Measurements from ENCODE around the gene CDIPT. TPM values are rescaled to one million over a fixed set of nuclear protein-coding genes. Genes with fewer than 3 reads are reported as not detected.
A peak's percentile ranks its signal among the peaks of the same experiment; 100 is the strongest.

Gene CDIPT
- polyA plus RNA-seq, 1 experiment = 89.9 TPM

DNA sequence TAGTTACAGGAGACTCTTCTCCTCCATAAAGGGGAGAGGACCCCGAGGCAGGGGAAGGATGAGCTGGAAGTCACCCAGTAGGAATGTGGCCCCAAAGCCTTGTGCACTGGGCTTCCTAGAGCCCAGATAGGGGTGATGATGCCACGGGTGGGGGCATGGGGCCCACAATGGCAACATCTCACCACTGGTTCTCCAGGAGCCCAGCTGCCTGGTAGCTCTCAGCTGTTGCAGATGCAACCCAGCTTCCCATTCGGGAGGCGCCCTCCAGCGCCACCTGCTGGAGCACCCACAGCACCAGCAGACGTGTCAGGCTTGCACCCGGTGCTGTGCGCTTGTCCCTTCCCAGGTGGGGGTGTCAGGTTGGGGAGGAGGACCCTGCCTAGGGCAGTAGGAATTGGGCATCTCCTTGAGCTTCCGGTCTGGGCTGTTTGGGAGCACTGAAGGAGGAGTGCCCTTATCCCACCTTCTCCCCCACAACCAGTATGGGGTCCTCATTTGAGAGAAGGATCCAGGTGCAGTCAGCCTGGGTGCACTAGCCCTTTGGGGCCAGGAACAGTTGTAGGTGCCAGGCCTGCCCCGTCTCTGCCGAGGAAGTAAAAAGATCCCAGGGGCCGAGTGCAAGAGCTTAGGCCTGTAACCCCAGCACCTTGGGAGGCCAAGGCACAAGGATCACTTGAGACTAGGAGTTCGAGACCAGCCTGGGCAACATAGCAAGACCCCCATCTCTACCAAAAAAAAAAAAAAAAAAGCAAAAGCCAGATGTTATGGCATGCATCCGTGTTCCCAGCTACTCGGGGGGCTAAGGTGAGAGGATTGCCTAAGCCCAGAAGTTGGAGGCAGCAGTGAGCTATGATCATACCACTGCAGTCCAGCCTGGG, 14.4 kb downstream of the CDIPT start:
- TF ChIP-seq, protein P1, sequence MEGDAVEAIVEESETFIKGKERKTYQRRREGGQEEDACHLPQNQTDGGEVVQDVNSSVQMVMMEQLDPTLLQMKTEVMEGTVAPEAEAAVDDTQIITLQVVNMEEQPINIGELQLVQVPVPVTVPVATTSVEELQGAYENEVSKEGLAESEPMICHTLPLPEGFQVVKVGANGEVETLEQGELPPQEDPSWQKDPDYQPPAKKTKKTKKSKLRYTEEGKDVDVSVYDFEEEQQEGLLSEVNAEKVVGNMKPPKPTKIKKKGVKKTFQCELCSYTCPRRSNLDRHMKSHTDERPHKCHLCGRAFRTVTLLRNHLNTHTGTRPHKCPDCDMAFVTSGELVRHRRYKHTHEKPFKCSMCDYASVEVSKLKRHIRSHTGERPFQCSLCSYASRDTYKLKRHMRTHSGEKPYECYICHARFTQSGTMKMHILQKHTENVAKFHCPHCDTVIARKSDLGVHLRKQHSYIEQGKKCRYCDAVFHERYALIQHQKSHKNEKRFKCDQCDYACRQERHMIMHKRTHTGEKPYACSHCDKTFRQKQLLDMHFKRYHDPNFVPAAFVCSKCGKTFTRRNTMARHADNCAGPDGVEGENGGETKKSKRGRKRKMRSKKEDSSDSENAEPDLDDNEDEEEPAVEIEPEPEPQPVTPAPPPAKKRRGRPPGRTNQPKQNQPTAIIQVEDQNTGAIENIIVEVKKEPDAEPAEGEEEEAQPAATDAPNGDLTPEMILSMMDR (IDR thresholded peaks at IDR 0.05; ENCODE audit: low read depth, low read length) = peak; percentile 92
- POLR2A ChIA-PET = interaction anchor here (0.7 to 1.2 kb wide), 4 partner anchors 16 to 41 kb away, joined by 3 to 10 read pairs (median 6); partner anchors contain the start of gene PAGR1
- Histone ChIP-seq H3K4me3 (ENCODE audit: low read depth, low read length) (no peak overlapping the region), H3K27ac (ENCODE audit: low read depth, low read length) (no peak overlapping the region), H3K27me3 (ENCODE audit: control insufficient read depth, insufficient read depth, low read length) (no peaks in the 10 kb centered on the region), H3K9me3 (ENCODE audit: control insufficient read depth, insufficient read depth, low read length) (no peaks in the 10 kb centered on the region)
- DNase-seq (ENCODE audit: low read depth, low spot score) = no peak
- CTCF ChIA-PET = interaction anchor here (0.6 to 2.9 kb wide), 45 partner anchors 10 to 755 kb away, joined by 3 to 45 read pairs (median 5); partner anchors contain the start of genes ASPHD1, C16orf92, CDIPT and INO80E

DNA sequence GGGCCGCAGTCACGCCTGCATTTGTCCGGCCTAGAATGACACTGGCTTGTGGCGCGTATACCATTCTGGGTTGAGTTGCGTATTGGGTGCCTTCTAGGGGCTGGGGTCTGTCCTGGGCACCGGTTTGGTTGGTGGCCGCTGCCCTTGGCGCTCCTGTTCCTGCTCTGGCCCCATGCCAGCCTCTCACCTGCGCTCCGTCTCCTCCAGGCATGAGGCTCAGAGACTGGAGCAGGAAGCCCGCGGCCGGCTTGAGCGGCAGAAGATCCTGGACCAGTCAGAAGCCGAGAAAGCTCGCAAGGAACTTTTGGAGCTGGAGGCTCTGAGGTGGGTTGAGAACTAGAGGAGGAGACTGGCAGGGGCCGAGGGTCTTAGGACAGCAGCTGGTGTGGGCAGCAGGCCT, 17.4 kb downstream of the CDIPT start:
- CTCF ChIA-PET = no interaction called here
- DNase-seq (ENCODE audit: low read depth, low spot score) = no peak
- H3K9me3 ChIP-seq (ENCODE audit: control insufficient read depth, insufficient read depth, low read length) = no peaks in the 10 kb centered on the region
- POLR2A ChIA-PET = no interaction called here
- TF ChIP-seq, protein P1 (IDR thresholded peaks at IDR 0.05; ENCODE audit: low read depth, low read length) = no peak
- H3K27ac ChIP-seq (ENCODE audit: low read depth, low read length) = no peak overlapping the region
- H3K27me3 ChIP-seq (ENCODE audit: control insufficient read depth, insufficient read depth, low read length) = no peaks in the 10 kb centered on the region
- no peak overlapping the region for H3K4me3 ChIP-seq (ENCODE audit: low read depth, low read length)

DNA sequence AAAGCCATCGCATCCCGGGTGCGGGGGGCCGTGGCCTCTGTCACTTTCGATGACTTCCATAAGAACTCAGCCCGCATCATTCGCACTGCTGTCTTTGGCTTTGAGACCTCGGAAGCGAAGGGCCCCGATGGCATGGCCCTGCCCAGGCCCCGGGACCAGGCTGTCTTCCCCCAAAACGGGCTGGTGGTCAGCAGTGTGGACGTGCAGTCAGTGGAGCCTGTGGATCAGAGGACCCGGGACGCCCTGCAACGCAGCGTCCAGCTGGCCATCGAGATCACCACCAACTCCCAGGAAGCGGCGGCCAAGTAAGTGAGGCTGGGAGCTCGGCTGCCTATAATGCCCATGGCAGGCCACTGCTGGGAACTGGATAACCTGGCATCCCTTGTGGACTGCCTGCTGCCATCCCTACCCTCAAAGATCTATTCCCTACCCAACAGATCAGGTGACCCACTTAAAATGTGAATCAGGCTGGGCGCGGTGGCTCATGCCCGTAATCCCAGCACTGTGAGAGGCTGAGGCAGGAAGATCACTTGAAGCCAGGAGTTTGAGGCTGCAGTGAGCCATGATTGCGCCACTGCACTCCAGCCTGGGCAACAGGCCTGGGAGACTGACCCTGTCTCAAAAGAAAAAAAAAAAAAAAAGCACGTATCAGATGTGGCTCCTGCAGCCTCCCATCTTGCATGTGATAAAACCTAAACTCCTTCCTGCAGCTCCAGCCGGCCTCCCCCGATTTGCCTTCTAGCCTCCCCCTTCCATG, 18.3 kb downstream of the CDIPT start:
- Histone ChIP-seq H3K27me3 (ENCODE audit: control insufficient read depth, insufficient read depth, low read length) (no peaks in the 10 kb centered on the region), H3K4me3 (ENCODE audit: low read depth, low read length) (no peak overlapping the region), H3K27ac (ENCODE audit: low read depth, low read length) (no peak overlapping the region), H3K9me3 (ENCODE audit: control insufficient read depth, insufficient read depth, low read length) (no peaks in the 10 kb centered on the region)
- TF ChIP-seq, protein P1 (IDR thresholded peaks at IDR 0.05; ENCODE audit: low read depth, low read length) = no peak
- ChIA-PET CTCF (interaction anchor here (0.6 kb wide), 1 partner anchor 791 kb away, joined by 3 read pairs; no protein-coding TSS in a partner anchor), POLR2A (interaction anchor here (0.5 kb wide), 1 partner anchor 10 kb away, joined by 3 read pairs; no protein-coding TSS in a partner anchor)
- DNase-seq (ENCODE audit: low read depth, low spot score) = no peak

DNA sequence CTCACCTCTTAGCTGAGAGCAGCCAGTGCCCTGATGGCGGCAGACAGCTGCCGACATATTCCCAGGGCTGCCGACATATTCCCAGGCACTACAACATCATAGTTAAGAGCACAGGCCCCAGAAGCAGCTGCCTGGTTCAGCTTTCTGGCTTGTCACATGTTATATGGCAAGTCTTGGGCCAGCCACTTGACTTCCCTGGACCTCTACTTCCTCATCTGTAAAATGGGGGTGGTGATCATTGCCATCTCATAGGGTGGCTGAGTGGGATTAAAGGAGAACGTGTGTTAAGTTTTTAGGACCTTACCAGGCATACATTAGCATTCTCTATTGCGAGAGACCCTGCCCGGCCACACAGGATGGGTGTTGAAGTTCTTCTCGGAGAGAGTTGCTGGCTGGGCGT, 19.1 kb downstream of the CDIPT start:
- H3K27ac ChIP-seq (ENCODE audit: low read depth, low read length) = no peak overlapping the region
- TF ChIP-seq, protein P1 (IDR thresholded peaks at IDR 0.05; ENCODE audit: low read depth, low read length) = no peak
- ChIA-PET POLR2A (no interaction called here), CTCF (no interaction called here)
- no peaks in the 10 kb centered on the region for H3K27me3 ChIP-seq (ENCODE audit: control insufficient read depth, insufficient read depth, low read length)
- DNase-seq (ENCODE audit: low read depth, low spot score) = no peak
- no peaks in the 10 kb centered on the region for H3K9me3 ChIP-seq (ENCODE audit: control insufficient read depth, insufficient read depth, low read length)
- no peak overlapping the region for H3K4me3 ChIP-seq (ENCODE audit: low read depth, low read length)

Measured in AG04450 (cell line).